Mucosa of stomach (tissue), 1 donor: ENCODE results near the gene TAGAP.
A peak's percentile ranks its signal among the peaks of the same experiment; 100 is the strongest.

Experiments
- H3K27me3 ChIP-seq: one replicate; pipeline ENCODE4 v1.7.0; 2013; ENCODE audit warnings: mild to moderate bottlenecking, low read length; ENCODE audit not compliant: control insufficient read depth, insufficient read depth
- H3K36me3 ChIP-seq: one replicate; pipeline ENCODE4 v1.7.0; 2013; ENCODE audit warnings: low read length; ENCODE audit not compliant: control insufficient read depth, insufficient read depth
- H3K4me1 ChIP-seq: one replicate; pipeline ENCODE4 v1.7.0; 2013; ENCODE audit warnings: mild to moderate bottlenecking, low read length; ENCODE audit not compliant: control insufficient read depth, insufficient read depth
- H3K4me3 ChIP-seq: one replicate; pipeline ENCODE4 v1.7.0; 2013; ENCODE audit warnings: low read length
- H3K9ac ChIP-seq: one replicate; pipeline ENCODE4 v1.7.0; 2013; ENCODE audit warnings: mild to moderate bottlenecking, low read length, moderate library complexity
- H3K9me3 ChIP-seq: one replicate; pipeline ENCODE4 v1.7.0; 2013; ENCODE audit warnings: mild to moderate bottlenecking, low read length, moderate library complexity; ENCODE audit not compliant: control insufficient read depth
- donor health status: Pancreatic carcinoma.

TAGAP gene

DNA sequence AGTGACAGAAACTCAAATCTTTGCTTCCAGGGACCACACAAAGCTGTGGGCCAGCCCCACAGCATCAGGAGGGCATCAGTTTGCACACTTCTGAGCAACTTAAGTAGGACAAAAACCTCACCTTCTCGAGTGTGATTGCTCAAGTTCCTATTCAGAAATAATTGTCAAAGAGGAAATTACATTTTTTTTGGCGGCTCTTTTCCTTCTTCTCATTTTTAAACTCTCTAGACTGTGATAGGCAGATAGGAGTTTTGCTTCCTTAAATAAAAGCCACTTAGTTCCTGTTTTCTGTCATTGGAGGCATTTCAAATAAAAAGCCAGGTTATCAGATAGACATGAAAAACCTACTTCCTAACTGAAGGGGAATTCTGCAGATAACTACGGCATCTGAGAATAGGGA is 11.2 kb upstream of the TAGAP start:
- H3K36me3 ChIP-seq = no peaks in the 10 kb centered on the region
- no peaks in the 10 kb centered on the region for H3K9me3 ChIP-seq
- no peak overlapping the region for H3K4me3 ChIP-seq
- peaks cover 5% of the 10 kb centered on the region for H3K27me3 ChIP-seq
- H3K9ac ChIP-seq = no peak overlapping the region
- H3K4me1 ChIP-seq = no peaks in the 10 kb centered on the region

DNA sequence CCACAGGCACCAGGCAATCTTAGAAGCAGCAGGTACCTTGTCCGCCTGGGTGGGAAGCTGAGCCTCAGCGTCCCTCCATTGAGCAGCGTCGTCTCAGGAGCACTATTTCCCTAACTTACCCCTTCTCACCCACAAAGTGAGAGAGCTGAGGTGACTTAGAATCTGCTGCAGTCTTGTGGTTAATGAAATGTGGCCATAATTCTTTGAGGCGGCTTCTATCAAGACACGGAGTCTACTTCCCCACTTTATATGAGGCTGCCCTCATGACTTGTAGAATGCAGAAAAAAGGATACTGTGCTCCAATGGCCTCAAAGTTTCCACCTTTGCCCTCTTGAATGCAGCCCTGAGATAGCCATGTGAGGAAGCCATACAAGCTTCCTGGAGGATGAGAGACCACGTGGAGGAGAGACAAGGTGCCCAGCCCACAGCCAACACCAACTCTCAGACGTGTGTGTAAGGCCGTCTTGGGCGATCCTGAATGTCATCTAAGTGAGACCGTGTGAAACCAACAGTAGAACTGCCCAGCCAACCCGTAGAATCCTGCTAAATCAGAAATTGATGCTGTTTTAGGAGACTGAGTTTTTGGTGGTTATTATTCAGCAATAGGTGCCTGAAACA is 9.1 kb upstream of the TAGAP start:
- H3K27me3 ChIP-seq = peaks cover 5% of the 10 kb centered on the region
- no peak overlapping the region for H3K4me3 ChIP-seq
- no peaks in the 10 kb centered on the region for H3K4me1 ChIP-seq
- no peak overlapping the region for H3K9ac ChIP-seq
- no peaks in the 10 kb centered on the region for H3K9me3 ChIP-seq
- H3K36me3 ChIP-seq = no peaks in the 10 kb centered on the region

GRCh38 chr6:159052720-159053119 is 7.9 kb upstream of the TAGAP start:
- no peaks in the 10 kb centered on the region for H3K9me3 ChIP-seq
- no peaks in the 10 kb centered on the region for H3K4me1 ChIP-seq
- no peaks in the 10 kb centered on the region for H3K36me3 ChIP-seq
- no peak overlapping the region for H3K9ac ChIP-seq
- no peak overlapping the region for H3K4me3 ChIP-seq
- H3K27me3 ChIP-seq = peaks cover 5% of the 10 kb centered on the region

- no peaks in the 10 kb centered on the region for H3K9me3 ChIP-seq
- no peaks in the 10 kb centered on the region for H3K4me1 ChIP-seq
- no peak overlapping the region for H3K4me3 ChIP-seq
- H3K27me3 ChIP-seq = no peaks in the 10 kb centered on the region
- no peaks in the 10 kb centered on the region for H3K36me3 ChIP-seq
- no peak overlapping the region for H3K9ac ChIP-seq
Observed at GRCh38 chr6:159047891-159048685, 3.3 kb upstream of the TAGAP start.

- Histone ChIP-seq H3K4me3 (no peak overlapping the region), H3K9me3 (no peaks in the 10 kb centered on the region), H3K36me3 (no peaks in the 10 kb centered on the region), H3K9ac (no peak overlapping the region), H3K4me1 (no peaks in the 10 kb centered on the region), H3K27me3 (no peaks in the 10 kb centered on the region)
Observed at GRCh38 chr6:159045801-159046200, 1.0 kb upstream of the TAGAP start.

GRCh38 chr6:159043947-159044346 is 844 bp downstream of the TAGAP start:
- no peaks in the 10 kb centered on the region for H3K36me3 ChIP-seq
- no peak overlapping the region for H3K4me3 ChIP-seq
- H3K9ac ChIP-seq = no peak overlapping the region

GRCh38 chr6:159043251-159043650 is 1.5 kb downstream of the TAGAP start:
- no peak overlapping the region for H3K4me3 ChIP-seq
- H3K9me3 ChIP-seq = no peaks in the 10 kb centered on the region
- H3K36me3 ChIP-seq = no peaks in the 10 kb centered on the region
- H3K9ac ChIP-seq = no peak overlapping the region
- no peaks in the 10 kb centered on the region for H3K4me1 ChIP-seq
- H3K27me3 ChIP-seq = no peaks in the 10 kb centered on the region

More at GRCh38 chr6:159043947-159044346, 844 bp downstream of the TAGAP start:
- Histone ChIP-seq H3K27me3 (no peaks in the 10 kb centered on the region), H3K9me3 (no peaks in the 10 kb centered on the region), H3K4me1 (no peaks in the 10 kb centered on the region)

- H3K36me3 ChIP-seq = no peaks in the 10 kb centered on the region
Observed at GRCh38 chr6:159042826-159043181, 2.0 kb downstream of the TAGAP start.

DNA sequence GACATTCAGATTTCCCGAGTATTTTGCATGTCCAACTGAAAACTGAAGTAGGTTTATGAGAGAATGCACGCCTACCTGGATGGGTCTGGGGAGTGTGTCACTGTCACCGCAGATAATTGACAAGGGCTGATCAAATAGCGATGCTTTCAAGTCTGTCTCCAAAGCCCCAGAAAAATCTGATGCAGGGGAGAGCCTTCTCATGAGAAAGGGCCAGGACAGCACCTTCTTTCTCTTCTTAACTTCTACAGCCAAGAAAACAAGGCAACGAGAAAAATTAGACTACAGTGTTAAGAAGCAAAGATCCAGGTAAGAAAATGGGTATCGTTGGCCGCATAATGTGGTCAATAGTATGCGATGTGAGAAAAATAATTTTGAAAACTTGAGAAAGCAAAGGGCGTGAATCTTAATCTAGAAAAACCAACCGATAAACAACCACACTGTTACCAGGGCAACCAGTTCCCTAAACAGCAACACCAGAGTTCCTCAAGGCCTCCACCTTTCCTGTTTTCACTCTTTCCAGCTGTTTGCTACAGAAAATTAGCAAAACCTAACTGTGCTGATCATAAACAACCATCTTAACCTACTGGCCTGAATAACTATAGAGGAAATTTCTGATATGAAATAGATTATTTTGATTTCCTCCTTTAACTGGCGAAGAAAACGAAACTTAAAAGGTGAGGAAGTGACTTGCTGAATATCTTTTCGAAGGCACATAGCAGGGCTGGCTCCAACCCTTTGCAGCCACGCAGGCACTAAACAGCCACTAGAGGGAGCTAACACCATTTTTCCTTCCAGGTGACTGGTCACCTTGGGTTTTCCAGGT is 2.6 kb downstream of the TAGAP start:
- no peaks in the 10 kb centered on the region for H3K27me3 ChIP-seq
- no peak overlapping the region for H3K4me3 ChIP-seq

More at GRCh38 chr6:159042826-159043181, 2.0 kb downstream of the TAGAP start:
- no peak overlapping the region for H3K4me3 ChIP-seq
- no peak overlapping the region for H3K9ac ChIP-seq
- no peaks in the 10 kb centered on the region for H3K27me3 ChIP-seq
- H3K4me1 ChIP-seq = no peaks in the 10 kb centered on the region
- no peaks in the 10 kb centered on the region for H3K9me3 ChIP-seq

DNA sequence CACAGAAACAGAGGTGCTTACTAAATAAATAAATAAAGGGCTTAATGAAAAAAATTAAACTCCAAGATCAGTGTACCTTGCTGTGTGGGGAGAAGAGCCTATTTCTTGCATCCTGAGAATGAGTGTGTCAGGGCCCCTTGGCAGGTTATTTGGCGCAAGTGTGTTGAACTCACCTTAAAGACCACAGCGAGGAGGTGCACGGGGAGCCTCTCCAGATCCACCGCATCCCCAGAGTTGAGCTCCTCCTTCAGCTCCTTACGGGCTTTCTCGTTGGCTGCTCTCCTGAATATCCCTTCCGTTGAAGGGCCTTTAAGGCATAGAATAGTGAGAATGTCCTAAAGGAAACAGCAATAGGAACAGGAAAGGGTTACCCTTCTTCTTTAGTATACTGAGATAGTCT is 3.6 kb downstream of the TAGAP start:
- Histone ChIP-seq H3K36me3 (no peaks in the 10 kb centered on the region), H3K4me1 (no peaks in the 10 kb centered on the region), H3K9me3 (no peaks in the 10 kb centered on the region), H3K4me3 (no peak overlapping the region), H3K9ac (no peak overlapping the region), H3K27me3 (no peaks in the 10 kb centered on the region)

More for the DNA sequence above, 2.6 kb downstream of the TAGAP start:
- Histone ChIP-seq H3K4me1 (no peaks in the 10 kb centered on the region), H3K9ac (peak overlapping the region; percentile 19), H3K36me3 (no peaks in the 10 kb centered on the region), H3K9me3 (no peaks in the 10 kb centered on the region)

DNA sequence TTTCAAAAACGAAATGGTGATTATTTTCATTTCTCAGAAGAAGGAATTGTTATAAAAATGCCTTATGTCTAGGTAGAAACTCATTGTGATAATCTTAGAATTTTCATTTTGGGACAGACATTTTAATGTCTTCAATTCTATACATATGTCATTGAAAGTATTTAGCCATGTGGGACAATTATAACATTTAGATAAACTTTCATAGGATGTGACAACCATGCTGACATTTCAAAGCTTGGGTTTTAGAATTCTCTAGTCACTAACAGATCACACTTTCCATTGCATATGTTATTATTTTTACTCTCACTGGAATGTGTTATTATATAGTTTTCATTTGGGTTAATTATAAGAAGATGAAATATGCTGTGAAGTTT is 4.9 kb downstream of the TAGAP start:
- Histone ChIP-seq H3K4me3 (no peak overlapping the region), H3K27me3 (no peaks in the 10 kb centered on the region), H3K9me3 (no peaks in the 10 kb centered on the region), H3K9ac (no peak overlapping the region), H3K4me1 (no peaks in the 10 kb centered on the region), H3K36me3 (no peaks in the 10 kb centered on the region)
